GM21737 (cell line): ENCODE data around the gene PEPD.

Experiments used
- ATAC-seq: cut with Tn5 transposase; IDR thresholded peaks from one replicate; pipeline ENCODE4 v1.9.1; 2021; ENCODE audit warnings: mild to moderate bottlenecking, moderate library complexity; ENCODE audit not compliant: unreplicated experiment

Gene PEPD

GRCh38 chr19:33343301-33343700 lies 178.3 kb downstream of the PEPD start:
- ATAC-seq: no peak

- no peak for ATAC-seq
Observed at GRCh38 chr19:33340991-33341390, 180.6 kb downstream of the PEPD start.

- ATAC-seq: no peak
Observed at GRCh38 chr19:33339016-33339984, 182.3 kb downstream of the PEPD start.
